GM21367 (cell line): Measurements from ENCODE around the gene LARP4.
A peak's percentile ranks its signal among the peaks of the same experiment; 100 is the strongest.
"Not testable (repeated sequence)": the region's sequence is repeated elsewhere in the genome, so short reads cannot be mapped to it uniquely, and the experiment has no call there.

Source experiments
- ATAC-seq: cut with Tn5 transposase; IDR thresholded peaks from one replicate; pipeline ENCODE4 v1.9.1; 2021; ENCODE audit not compliant: unreplicated experiment

Gene LARP4

DNA sequence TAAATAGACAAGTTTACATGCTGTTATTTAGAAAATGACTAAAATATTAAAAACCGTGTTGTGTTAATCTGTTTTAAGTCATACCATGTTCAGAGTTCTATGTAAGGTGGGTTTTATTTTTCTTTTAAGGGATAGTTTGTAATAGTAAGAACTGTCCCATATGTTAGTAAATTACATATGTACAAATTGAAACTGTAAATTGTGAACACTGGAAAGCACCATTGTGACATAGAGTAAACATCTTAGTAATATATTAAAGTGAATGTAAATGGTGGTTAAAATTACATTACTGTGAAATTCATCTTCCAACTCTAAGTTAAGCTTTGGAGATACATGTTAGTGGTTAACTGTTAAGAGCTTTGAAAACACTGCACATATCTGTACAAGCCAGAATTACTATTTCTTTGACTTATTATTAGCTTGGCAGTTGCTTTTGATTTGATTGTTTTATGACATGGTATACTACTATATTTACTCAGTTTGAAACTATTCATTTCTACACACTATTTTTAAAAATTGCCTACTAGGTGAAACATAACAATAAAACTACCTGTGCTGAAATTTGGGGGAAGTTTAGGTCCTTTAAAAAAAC lies 76.7 kb downstream of the LARP4 start:
- no peak for ATAC-seq

DNA sequence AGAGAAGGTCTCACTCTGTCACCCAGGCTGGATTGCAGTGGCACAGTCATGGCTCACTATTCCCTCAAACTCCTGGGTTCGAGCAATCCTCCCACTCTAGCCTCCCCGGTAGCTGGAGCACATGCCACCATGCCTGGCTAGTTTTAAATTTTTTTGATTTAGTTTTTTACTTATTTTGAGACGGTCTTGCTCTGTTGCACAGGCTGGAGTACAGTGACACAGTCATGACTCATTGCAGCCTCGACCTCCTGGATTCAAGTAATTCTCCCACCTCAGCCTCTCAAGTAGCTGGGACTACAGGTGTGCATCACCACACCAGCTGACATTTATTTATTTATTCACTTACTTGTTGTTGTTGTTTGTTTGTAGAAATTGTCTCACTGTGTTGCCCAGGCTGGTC lies 81.9 kb downstream of the LARP4 start:
- ATAC-seq = no peak

DNA sequence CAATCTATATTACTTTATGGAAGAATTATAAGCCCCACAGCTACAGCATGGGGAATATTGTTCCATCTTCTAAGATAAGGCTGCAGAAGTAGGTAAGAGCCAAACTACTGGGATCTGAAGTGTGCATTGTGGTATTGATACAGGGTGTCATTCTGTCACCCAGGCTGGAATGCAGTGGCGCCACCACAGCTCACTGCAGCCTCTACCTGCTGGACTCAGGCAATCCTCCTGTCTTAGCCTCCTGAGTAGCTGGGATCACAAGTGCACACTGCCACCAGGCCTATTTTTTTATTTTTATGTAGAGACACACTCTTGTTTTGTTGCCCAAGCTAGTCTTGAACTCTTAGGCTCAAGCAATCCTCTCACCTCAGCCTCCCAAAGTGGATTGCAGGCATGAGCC lies 82.8 kb downstream of the LARP4 start:
- ATAC-seq = no peak

DNA sequence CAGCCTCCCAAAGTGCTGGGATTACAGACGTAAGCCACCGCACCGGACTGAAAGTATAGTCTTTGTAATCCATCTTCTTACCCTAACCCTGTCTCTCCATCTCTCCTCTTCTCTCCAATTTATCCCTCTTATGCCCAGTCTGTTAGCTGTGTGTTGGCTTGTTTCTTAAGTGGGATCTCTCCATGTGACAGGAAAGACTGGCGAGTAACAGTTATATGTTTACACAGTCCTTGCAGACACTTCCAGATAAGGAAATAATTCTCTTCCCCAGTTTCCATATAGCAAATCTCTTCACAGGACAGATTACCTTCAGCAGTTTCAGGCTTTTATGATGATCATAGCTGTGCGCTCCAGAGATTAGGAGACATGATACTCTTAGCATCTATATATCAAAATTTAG lies 88.1 kb downstream of the LARP4 start:
- no peak for ATAC-seq

DNA sequence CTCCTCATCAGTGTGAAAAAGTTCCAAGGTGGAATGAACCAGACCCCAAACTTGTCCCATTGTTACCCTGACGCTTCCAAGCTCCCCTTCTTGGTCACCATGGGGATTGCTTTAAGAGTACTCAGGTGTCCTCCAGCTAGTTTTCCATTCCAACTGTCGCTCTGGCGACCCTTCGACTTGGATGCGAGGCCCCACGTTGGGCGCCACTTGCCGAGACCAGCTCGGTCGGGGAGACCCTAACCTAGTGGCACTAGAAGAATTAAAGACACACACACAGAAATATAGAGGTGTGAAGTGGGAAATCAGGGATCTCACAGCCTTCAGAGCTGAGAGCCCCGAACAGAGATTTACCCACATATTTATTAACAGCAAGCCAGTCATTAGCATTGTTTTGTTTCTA lies 97.4 kb downstream of the LARP4 start:
- ATAC-seq = not testable (repeated sequence)

DNA sequence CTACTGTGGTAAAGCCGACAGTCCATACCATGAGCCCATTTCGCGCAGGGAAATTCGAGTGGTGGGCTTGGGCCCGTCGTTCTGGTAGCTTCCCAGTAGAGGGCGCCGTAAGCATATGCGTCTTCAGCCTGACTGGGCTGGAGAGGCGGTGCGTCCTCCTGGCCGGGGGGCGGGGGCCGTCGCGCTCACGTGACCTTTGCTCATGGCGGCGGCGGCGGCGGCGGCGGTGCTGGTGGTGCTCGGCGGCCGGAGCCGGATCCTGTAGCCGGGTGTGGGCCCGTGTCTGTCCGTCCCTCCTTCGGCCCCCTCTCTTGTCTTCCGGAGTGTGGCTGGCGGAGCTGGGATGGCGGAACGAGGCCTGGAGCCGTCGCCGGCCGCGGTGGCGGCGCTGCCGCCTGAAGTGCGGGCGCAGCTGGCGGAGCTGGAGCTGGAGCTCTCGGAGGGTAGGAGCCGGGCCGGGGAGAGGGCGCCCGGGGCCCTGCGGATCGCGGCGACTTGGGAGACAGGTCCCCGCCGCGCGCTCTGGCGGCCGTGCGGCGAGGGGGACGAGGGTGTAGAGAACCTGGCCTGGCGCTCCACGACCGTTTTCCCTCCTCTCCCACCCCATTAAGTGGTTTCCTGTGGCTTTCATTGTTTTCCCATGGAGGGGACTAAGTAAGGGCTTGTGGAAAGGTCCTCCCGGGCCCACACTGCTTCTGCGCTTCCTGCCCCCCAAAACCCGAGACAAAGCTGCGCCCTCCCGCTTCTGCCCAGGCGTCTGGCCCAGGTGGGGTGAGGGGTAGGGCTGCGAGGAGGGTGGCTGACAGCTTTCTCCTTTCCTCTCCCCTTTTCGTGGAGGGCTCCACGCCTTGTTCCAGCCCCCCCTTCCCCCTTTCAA lies 104.4 kb downstream of the LARP4 start, which contains the start of gene DIP2B:
Gene DIP2B, plus strand, starts transcription at position 188 of the 877 bp plus-strand sequence. Its CDS starts 156 bp downstream, at position 344.
- peak; percentile 58 for ATAC-seq

DNA sequence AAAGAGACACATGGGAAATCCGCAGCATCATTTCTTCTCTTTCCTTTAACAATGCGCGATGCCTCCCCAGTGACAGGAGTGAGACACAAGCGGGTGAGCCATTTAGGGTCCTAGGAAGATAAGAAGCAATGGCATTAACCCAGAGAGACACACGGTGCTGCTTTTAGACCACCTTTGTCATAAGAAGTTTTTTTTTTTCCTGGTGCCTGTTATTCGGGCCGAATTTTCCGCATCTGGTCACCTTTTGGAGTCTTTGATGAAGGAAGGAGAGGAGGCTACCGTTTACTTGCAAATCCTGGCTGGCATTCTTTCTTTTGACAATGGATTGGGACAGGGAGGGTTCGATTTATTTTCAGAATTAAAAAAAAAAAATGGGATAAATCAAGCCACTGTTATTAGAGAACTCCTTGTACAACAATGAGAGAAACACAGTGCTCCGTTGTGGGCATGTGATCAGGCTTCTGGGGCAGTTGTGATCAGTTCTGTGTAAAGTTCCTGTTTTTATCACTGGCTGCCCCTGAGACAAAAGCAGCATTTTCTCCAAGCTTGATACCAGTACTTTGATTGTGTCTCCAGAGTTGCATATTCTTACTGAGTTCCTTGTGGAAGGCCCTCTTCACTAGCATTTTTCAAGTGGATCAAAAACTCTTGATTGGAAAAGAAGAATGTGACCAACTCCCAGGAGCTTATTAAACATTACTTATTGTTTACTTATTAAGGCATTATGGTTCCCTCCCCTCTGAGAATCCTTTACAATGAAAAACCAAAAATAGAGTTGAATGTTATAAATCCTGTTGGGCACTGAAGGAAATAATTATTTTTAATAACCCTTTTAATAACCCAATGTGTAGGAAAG lies 105.2 kb downstream of the LARP4 start:
- ATAC-seq = peak; percentile 33

DNA sequence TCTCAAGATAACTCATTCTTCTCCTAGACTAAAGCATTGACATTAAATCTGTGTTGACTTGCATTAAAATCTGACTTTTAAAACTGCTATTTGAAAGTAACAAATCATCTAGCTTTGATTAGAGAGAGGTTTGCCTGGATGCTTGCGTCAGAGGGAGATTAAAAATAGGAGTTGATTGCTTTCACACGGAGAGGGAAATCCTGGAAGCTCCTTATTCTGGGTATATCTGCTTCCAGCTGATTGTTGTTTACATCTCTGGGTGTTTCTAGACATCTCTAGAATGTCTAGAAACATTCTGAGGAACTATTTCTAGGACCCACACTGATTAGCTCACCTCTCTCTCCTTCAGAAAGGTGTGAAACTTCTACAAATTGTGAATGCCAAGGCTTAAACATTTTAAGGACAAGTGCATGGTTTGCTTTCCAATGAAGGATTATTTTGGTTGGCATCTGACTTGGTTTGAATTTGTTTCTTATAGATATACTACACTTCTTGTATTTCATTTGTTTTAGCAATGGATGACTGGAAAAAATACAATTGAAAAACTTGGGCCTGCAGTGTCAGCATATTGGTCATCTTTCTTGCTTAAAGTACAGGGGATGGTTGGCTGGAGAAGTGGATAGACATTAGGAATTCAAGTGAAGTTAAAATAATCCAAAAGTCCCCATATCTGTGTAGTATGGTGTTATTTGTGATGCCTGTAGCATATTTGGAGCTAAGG lies 106.2 kb downstream of the LARP4 start:
- no peak for ATAC-seq

DNA sequence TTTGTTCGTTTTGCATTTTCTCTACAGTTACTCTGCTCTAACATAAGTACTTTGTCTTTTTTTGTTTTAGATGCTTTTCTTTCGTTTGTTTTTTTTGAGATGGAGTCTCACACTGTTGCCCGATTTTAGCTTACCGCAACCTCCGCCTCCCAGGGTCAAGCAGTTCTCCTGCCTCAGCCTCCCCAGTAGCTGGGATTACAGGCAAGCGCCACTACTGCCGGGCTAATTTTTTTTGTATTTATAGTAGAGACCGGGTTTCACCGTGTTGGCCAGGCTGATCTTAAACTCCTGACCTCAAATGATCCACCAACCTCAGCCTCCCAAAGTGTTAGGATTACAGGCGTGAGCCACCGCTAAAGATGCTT lies 106.8 kb downstream of the LARP4 start:
- no peak for ATAC-seq

DNA sequence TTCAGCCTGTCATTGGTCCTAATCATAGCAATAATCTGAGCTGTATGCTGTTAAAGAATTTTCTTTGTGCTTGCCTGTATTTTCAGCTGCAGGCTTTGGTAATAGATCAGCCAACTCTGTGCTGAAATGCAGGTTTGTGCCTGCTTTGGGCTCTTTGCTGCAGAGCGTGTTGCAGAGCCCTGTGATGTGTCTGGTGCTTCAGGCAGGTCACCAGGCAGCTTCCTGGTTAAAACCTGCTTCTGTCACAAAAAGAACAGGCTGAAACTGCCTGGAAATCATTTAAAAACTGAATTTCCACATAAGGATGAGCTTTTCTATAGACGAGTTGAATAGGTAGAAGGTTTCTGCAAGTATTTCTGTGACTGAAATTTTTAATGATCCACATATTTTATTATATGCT lies 107.2 kb downstream of the LARP4 start:
- no peak for ATAC-seq

DNA sequence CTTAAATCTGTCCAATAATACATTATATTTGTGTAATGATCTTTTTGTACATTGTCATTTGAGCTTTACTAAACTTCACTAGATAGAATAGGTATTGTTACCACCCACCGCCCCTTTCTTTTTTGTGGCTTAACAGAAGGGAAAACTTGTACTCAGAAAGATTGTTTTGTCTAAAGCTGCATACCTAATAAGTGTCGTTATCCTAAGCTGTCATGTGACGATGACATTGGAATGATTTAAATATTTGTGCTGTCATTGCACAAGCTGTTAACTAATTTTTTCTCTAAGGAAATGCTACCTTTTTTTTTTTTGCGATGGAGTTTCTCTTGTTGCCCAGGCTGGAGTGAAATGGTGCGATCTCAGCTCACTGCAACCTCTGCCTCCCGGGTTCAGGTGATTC lies 107.7 kb downstream of the LARP4 start:
- ATAC-seq = no peak

DNA sequence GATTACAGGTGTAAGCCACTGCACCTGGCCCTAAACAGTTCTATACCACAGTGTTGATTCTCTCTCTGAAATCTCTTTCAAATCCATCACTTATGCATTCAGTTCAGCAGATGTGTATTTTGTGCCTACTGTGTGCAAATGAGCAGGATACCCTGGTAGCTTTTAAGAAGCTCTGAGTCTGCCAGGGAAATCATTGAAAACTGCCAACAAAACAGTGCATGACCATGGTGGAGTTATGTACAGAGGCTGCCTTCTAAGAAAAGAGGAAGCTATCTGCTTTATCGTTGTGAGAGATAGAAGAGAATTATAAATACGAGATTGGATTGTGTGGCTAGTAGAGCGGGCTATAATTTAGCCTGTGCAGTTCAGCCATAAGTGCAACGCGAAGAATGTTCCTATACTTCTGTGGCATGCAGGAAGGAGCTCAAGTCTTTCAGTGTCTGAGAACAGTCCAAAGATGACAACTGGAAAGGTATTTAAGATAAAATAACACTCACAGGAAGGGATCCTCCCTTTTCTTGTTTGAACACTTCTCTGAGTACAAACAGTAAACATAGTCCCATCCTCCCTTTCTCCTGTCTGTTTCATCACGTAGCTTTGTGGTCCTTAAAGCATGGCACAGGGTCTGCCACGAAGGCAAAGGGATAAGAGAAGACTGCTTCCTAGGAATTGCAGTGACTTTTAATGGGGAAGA lies 108.4 kb downstream of the LARP4 start:
- ATAC-seq = no peak

DNA sequence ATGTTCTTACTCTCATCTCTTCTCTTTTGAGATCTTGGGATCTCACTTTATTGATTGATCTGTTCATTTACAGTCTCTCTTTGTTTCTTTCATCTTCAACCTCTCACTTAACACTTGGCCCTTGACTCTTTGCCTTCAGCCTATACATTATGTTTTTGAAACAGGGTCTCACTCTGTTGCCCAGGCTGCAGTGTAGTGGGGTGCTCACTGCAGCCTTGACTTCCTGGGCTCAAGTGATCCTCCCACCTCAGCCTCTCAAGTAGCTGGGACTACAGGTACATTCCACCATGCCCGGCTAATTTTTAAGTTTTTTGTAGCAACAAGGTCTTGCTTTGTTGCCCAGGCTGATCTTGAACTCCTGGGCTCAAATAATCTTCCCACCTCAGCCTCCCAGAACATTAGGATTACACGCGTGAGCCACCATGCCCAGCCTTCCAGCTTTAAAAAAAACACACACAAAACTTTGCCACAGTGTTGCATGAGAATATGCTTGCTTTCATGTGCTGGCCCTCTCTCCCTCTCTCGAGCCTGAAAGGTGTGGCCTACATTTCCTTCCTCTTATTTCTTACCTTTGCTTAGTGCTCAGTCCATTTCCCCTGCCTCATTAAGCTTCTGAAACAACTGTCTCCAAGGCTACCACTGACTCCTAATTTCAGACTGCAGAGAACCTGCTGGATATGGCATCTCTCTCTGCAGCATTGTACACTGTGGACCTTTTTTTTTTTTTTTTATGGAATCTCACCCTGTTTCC lies 114.0 kb downstream of the LARP4 start:
- no peak for ATAC-seq

DNA sequence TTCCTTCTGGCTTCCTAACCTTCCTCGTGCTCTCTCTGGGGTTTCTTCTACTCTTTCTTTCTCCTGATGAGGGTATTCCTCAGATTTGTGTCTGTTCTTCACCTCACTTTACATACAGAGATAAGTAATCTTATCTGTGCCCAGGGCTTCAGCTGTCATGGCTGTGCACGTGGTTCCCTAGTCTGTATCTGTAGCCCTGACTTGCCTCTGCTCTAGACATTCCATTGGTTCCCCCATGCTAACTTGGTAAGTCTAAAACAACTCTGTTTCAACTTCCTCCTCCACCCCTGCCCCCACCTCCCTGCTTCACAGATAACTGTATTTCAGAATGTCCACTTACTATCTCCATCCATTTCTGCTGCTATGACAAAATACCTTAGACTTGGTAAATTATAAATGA lies 114.9 kb downstream of the LARP4 start:
- ATAC-seq = no peak

DNA sequence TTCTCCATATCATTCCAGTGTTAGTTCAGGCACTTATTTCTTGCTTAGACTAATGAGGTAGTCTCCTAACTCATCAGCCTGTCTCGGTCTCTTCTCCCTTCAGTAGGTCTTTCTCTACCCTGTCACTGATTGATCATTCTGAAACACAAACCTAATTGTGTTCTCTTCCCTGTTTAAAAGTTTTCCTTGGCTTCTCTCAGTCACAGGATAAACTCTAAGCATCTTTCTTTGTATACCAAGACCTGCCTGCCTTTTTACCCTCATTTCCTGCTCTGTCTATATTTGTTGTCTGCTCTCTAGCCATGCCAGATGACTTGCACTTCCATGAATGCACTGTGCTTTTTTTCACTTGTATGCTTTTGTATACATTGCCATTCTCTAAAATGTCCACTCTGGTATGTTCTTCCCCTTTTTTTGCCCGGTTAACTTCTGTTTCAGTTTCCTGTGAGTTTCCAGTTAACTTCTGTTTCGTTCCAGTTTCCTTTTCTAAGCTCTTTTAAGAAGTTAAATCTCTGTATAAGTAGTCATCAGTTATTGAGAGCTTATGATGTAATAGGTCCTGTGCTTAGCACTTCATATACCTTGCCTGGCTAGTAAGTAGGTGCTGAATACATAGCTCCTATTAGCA lies 116.8 kb downstream of the LARP4 start:
- peak; percentile 59 for ATAC-seq

DNA sequence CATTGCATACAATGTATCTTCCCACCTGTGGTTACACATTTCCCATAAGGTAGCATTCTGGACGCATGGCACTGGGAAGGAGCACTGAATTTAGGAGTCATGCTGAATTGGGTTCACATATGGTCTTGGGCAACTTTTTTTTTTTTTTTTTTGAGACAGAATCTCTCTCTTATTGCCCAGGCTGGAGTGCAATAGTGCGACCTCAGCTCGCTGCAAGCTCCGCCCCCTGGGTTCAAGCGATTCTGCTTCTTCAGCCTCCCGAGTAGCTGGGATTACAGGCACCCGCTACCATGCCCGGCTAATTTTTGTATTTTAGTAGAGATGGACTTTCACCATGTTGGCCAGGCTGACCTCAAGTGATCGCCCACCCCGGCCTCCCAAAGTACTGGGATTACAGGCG lies 117.4 kb downstream of the LARP4 start:
- no peak for ATAC-seq

DNA sequence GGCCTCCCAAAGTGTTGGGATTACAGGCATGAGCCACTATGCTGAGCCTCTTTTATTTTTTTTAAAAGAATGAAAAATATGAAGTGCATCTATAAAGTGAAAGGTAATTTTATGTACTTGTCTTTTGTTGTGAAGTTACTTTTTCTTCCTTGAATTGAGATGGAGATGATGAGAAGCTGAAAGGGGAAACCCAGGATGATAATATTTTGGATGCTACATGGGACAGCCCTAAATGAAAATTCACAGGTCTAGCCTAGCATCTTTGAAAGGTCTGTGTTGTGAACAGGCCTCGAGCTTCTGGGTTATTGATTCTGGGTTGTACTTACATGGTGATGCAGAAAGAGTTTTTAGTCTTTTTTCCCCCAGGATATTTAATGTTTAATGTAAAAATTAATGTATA lies 118.7 kb downstream of the LARP4 start:
- ATAC-seq = no peak

DNA sequence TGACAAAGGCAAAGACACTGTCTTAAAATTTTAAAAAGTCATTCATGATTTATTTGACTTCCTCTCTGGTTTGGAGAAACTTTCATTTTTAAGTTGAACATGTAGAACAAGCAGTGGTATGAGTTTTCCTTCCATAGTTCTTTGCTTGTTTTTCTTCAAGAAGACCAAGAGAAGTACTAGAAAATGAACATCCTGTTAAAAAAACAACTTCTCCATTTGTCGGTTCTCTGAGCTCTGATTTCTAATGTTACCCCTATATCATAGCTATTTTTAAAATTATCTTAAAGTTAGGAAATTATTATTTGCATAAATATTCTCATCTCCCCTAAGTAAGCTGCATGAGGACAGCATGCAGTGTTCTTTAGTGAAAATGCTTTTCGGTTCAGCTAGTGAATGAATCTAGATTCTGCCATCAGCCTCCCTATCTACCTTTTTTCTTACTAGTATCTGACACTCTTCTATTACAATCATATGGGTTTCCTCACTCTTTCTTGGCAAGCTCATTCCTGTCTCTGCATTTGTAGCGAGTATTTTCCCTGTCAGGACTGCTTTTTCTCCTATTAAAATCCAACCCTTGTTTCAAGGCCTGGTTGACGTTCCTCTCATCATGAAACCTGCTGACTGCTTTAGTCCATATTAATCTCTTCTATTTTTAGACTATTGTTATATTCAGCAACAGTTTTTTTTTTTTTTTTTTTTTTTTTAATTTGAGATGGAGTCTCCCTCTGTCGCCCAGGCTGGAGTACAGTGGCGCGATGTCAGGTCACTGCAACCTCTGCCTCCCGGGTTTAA lies 119.9 kb downstream of the LARP4 start:
- no peak for ATAC-seq
